ENCODE results near the gene RTL1. TPM values are rescaled to one million over a fixed set of nuclear protein-coding genes. Genes with fewer than 3 reads are reported as not detected.

Gene RTL1
- total and polyA plus RNA-seq, 10 of the 15 experiments (the other 5 are each of a cell fraction or from before 2014, with no cell fraction given): not detected

DNA sequence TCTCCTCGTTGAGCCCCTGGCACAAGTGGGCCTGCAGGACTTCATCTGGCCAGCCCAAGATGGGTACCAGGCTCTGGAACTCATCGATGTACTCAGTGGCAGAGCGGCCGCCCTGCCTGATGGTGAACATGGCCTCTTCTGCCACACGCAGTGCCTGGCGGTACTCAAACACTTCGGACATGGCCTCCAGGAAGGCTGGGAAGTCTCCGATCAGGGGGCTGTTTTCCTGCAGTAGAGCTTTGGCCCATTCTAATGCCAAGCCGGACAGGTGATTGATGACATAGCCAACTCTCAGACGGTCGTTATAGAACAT, 19.8 kb downstream of the RTL1 start (continued):
- TF ChIP-seq, protein P1, sequence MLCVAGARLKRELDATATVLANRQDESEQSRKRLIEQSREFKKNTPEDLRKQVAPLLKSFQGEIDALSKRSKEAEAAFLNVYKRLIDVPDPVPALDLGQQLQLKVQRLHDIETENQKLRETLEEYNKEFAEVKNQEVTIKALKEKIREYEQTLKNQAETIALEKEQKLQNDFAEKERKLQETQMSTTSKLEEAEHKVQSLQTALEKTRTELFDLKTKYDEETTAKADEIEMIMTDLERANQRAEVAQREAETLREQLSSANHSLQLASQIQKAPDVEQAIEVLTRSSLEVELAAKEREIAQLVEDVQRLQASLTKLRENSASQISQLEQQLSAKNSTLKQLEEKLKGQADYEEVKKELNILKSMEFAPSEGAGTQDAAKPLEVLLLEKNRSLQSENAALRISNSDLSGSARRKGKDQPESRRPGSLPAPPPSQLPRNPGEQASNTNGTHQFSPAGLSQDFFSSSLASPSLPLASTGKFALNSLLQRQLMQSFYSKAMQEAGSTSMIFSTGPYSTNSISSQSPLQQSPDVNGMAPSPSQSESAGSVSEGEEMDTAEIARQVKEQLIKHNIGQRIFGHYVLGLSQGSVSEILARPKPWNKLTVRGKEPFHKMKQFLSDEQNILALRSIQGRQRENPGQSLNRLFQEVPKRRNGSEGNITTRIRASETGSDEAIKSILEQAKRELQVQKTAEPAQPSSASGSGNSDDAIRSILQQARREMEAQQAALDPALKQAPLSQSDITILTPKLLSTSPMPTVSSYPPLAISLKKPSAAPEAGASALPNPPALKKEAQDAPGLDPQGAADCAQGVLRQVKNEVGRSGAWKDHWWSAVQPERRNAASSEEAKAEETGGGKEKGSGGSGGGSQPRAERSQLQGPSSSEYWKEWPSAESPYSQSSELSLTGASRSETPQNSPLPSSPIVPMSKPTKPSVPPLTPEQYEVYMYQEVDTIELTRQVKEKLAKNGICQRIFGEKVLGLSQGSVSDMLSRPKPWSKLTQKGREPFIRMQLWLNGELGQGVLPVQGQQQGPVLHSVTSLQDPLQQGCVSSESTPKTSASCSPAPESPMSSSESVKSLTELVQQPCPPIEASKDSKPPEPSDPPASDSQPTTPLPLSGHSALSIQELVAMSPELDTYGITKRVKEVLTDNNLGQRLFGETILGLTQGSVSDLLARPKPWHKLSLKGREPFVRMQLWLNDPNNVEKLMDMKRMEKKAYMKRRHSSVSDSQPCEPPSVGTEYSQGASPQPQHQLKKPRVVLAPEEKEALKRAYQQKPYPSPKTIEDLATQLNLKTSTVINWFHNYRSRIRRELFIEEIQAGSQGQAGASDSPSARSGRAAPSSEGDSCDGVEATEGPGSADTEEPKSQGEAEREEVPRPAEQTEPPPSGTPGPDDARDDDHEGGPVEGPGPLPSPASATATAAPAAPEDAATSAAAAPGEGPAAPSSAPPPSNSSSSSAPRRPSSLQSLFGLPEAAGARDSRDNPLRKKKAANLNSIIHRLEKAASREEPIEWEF (IDR thresholded peaks at IDR 0.05; ENCODE audit: insufficient replicate concordance, low read depth, low read length): no peak
- no peak for TF ChIP-seq BMI1 (IDR thresholded peaks at IDR 0.05; ENCODE audit: borderline replicate concordance)
- TF ChIP-seq WRNIP1 (IDR thresholded peaks at IDR 0.05; ENCODE audit: borderline replicate concordance, low read depth, low read length): no peak
- no peak for TF ChIP-seq PML (IDR thresholded peaks at IDR 0.05; ENCODE audit: low read length)
- no peak for TF ChIP-seq POLR2AphosphoS5 (IDR thresholded peaks at IDR 0.05; ENCODE audit: low read length)
- TF ChIP-seq FOXK2 (IDR thresholded peaks at IDR 0.05): no peak
- no peak for TF ChIP-seq YBX1 (IDR thresholded peaks at IDR 0.05)

DNA sequence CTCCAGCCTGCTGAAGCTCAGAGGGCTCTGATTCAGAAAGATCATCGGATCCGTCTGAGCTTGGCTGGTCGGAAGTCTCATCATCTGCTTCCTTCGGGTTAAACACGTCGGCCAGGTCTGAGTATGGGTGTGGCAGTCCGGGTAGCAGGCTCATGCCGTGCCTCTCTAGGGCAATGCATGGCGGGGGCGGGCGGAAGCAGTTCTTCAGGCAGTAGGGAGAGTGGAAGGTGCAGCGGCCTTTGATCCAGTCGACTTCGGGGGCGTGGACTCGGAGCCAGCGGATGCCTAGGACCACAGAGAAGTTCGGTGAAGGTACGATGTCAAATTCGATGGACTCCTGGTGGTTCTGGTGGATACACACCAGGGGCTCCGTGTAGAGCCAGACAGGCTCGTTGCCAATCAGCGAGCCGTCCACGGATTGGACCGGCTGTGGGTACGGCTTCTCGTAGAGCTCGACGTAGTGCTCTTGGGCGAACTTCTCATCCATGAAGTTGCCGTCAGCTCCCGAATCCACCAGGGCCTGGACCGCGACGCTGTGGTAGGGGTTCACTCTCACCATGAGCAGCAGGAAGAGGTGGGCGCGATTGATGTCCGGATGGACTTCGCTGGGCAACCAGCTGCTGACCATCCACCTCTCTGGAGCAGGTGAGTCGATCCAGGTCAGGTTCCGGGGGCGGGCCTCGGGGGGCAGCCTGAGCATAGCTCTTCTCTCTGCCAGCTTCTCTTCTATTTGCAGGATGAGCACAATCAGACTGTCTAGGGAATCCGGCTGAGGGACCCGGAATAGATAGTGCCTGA, 20.3 kb downstream of the RTL1 start:
- H3K27me3 ChIP-seq (replicated peaks in 1 of 2; ENCODE audit: control insufficient read depth in 2 of 2, insufficient read depth in 2 of 2, low read length in 1 of 2): no peaks in the 10 kb centered on the region
- H4K20me1 ChIP-seq (ENCODE audit: control insufficient read depth, insufficient read depth): no peaks in the 10 kb centered on the region
- 73% methylated on average over 46 of the region's 46 CpGs for WGBS (ENCODE audit: insufficient coverage, insufficient replicate concordance, low lambda C conversion rate, missing lambda C conversion rate)
- ChIA-PET RAD21 (ENCODE audit: unreplicated experiment) (no interaction called here), POLR2A (no interaction called here), CTCF (no interaction called here), SMC1A (ENCODE audit: uncharacterized antibody, unreplicated experiment) (no interaction called here)
- no peak overlapping the region for H2AFZ ChIP-seq (ENCODE audit: control insufficient read depth, low read depth, low read length)
- no peak for FAIRE-seq
- no TSS peak for BruUV-seq (replicated peaks)
- H3K4me2 ChIP-seq (ENCODE audit: control insufficient read depth, insufficient read depth): no peak overlapping the region
- in situ Hi-C loops (cut with MboI): no loop called here
- no peaks in the 10 kb centered on the region; the same call in 2 of the 3 replicates for H3K9me3 ChIP-seq (replicated peaks; ENCODE audit: control insufficient read depth, insufficient read depth, low read length)
- H3K79me2 ChIP-seq (ENCODE audit: control insufficient read depth, insufficient read depth, low read length): no peaks in the 10 kb centered on the region
- no peaks in the 10 kb centered on the region for H3K4me1 ChIP-seq (ENCODE audit: control insufficient read depth, insufficient read depth, low read length)
- DNase-seq (ENCODE audit: low read depth, low spot score): no peak
- intact Hi-C loops (cut with micrococcal nuclease; ENCODE audit: unreplicated experiment): no loop called here
- no peak overlapping the region for H3K4me3 ChIP-seq
- no peak for ATAC-seq
- H3K27ac ChIP-seq (ENCODE audit: control insufficient read depth, insufficient read depth): no peak overlapping the region
- no peaks in the 10 kb centered on the region for H3K36me3 ChIP-seq (ENCODE audit: control insufficient read depth in 2 of 2, insufficient read depth in 2 of 2, low read length in 1 of 2)
- H3K9ac ChIP-seq (ENCODE audit: control insufficient read depth, insufficient read depth, low read length): no peak overlapping the region
- TF ChIP-seq, protein P2, sequence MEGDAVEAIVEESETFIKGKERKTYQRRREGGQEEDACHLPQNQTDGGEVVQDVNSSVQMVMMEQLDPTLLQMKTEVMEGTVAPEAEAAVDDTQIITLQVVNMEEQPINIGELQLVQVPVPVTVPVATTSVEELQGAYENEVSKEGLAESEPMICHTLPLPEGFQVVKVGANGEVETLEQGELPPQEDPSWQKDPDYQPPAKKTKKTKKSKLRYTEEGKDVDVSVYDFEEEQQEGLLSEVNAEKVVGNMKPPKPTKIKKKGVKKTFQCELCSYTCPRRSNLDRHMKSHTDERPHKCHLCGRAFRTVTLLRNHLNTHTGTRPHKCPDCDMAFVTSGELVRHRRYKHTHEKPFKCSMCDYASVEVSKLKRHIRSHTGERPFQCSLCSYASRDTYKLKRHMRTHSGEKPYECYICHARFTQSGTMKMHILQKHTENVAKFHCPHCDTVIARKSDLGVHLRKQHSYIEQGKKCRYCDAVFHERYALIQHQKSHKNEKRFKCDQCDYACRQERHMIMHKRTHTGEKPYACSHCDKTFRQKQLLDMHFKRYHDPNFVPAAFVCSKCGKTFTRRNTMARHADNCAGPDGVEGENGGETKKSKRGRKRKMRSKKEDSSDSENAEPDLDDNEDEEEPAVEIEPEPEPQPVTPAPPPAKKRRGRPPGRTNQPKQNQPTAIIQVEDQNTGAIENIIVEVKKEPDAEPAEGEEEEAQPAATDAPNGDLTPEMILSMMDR (IDR thresholded peaks at IDR 0.05 in 2 of 3, conservative IDR thresholded peaks at IDR 0.05 in 1 of 3; ENCODE audit: control insufficient read depth in 2 of 3, extremely low read depth in 1 of 3, insufficient read depth in 1 of 3, low read depth in 3 of 3, low read length in 3 of 3): no peak
- TF ChIP-seq, protein P3, sequence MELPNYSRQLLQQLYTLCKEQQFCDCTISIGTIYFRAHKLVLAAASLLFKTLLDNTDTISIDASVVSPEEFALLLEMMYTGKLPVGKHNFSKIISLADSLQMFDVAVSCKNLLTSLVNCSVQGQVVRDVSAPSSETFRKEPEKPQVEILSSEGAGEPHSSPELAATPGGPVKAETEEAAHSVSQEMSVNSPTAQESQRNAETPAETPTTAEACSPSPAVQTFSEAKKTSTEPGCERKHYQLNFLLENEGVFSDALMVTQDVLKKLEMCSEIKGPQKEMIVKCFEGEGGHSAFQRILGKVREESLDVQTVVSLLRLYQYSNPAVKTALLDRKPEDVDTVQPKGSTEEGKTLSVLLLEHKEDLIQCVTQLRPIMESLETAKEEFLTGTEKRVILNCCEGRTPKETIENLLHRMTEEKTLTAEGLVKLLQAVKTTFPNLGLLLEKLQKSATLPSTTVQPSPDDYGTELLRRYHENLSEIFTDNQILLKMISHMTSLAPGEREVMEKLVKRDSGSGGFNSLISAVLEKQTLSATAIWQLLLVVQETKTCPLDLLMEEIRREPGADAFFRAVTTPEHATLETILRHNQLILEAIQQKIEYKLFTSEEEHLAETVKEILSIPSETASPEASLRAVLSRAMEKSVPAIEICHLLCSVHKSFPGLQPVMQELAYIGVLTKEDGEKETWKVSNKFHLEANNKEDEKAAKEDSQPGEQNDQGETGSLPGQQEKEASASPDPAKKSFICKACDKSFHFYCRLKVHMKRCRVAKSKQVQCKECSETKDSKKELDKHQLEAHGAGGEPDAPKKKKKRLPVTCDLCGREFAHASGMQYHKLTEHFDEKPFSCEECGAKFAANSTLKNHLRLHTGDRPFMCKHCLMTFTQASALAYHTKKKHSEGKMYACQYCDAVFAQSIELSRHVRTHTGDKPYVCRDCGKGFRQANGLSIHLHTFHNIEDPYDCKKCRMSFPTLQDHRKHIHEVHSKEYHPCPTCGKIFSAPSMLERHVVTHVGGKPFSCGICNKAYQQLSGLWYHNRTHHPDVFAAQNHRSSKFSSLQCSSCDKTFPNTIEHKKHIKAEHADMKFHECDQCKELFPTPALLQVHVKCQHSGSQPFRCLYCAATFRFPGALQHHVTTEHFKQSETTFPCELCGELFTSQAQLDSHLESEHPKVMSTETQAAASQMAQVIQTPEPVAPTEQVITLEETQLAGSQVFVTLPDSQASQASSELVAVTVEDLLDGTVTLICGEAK (IDR thresholded peaks at IDR 0.05; ENCODE audit: borderline replicate concordance): no peak
- TF ChIP-seq BRCA1 (IDR thresholded peaks at IDR 0.05; ENCODE audit: low read depth, low read length) (no peak), TCF3 (IDR thresholded peaks at IDR 0.05; ENCODE audit: borderline replicate concordance, insufficient read depth, low read depth, low read length) (no peak)

All from GM12878 (cell line).